IPS-NIHi11 (cell line): ENCODE measurements around the gene CYP17A1.
"Not testable (repeated sequence)": the region's sequence is repeated elsewhere in the genome, so short reads cannot be mapped to it uniquely, and the experiment has no call there.

Experiments used
- DNase-seq: peaks from one replicate; pipeline ENCODE4 v3.0.0; 2012; ENCODE audit warnings: mixed read lengths, low spot score

CYP17A1 gene

GRCh38 chr10:102835007-102835482, 2.2 kb downstream of the CYP17A1 start:
- DNase-seq: peak; percentile 91

- DNase-seq: no peak
Observed at GRCh38 chr10:102834143-102834542, 3.1 kb downstream of the CYP17A1 start.

GRCh38 chr10:102832987-102833386, 4.2 kb downstream of the CYP17A1 start:
- no peak for DNase-seq

GRCh38 chr10:102832248-102832647, 5.0 kb downstream of the CYP17A1 start:
- DNase-seq: no peak

- no peak for DNase-seq
Observed at GRCh38 chr10:102831322-102832071, 5.7 kb downstream of the CYP17A1 start.

GRCh38 chr10:102827597-102827975, 9.6 kb downstream of the CYP17A1 start:
- DNase-seq: no peak

GRCh38 chr10:102826148-102826796, 10.9 kb downstream of the CYP17A1 start:
- no peak for DNase-seq

GRCh38 chr10:102824664-102825063, 12.5 kb downstream of the CYP17A1 start:
- no peak for DNase-seq

GRCh38 chr10:102822222-102822621, 15.0 kb downstream of the CYP17A1 start:
- DNase-seq: no peak

GRCh38 chr10:102820008-102820407, 17.2 kb downstream of the CYP17A1 start:
- not testable (repeated sequence) for DNase-seq

- no peak for DNase-seq
Observed at GRCh38 chr10:102819054-102819453, 18.2 kb downstream of the CYP17A1 start.

GRCh38 chr10:102817175-102817574, 20.0 kb downstream of the CYP17A1 start:
- DNase-seq: no peak

- DNase-seq: no peak
Observed at GRCh38 chr10:102815790-102816549, 21.2 kb downstream of the CYP17A1 start.

GRCh38 chr10:102814873-102815661, 22.1 kb downstream of the CYP17A1 start:
- no peak for DNase-seq

- DNase-seq: no peak
Observed at GRCh38 chr10:102814453-102814871, 22.8 kb downstream of the CYP17A1 start.

GRCh38 chr10:102813734-102814452, 23.3 kb downstream of the CYP17A1 start:
- DNase-seq: no peak

- no peak for DNase-seq
Observed at GRCh38 chr10:102813017-102813541, 24.1 kb downstream of the CYP17A1 start.

GRCh38 chr10:102812231-102812876, 24.9 kb downstream of the CYP17A1 start:
- DNase-seq: no peak

- DNase-seq: no peak
Observed at GRCh38 chr10:102811346-102811745, 25.9 kb downstream of the CYP17A1 start.

GRCh38 chr10:102808380-102808779, 28.8 kb downstream of the CYP17A1 start:
- DNase-seq: no peak
